Measurements from ENCODE around the gene KLF13.

- TF ChIP-seq YY1 (IDR thresholded peaks at IDR 0.05; ENCODE audit: extremely low read depth, insufficient replicate concordance, low read depth, low read length) (no peak), SIN3A (IDR thresholded peaks at IDR 0.05; ENCODE audit: low read depth) (no peak), CTCF (IDR thresholded peaks at IDR 0.05 in 2 of 3, conservative IDR thresholded peaks at IDR 0.05 in 1 of 3; ENCODE audit: borderline replicate concordance in 1 of 3, insufficient read depth in 1 of 3, low read depth in 2 of 3, low read length in 2 of 3) (no peak), RAD21 (IDR thresholded peaks at IDR 0.05; ENCODE audit: low read depth) (no peak), EZH2phosphoT487 (IDR thresholded peaks at IDR 0.05; ENCODE audit: borderline replicate concordance) (no peak), SP1 (IDR thresholded peaks at IDR 0.05; ENCODE audit: low read depth) (no peak), POLR2A (IDR thresholded peaks at IDR 0.05; ENCODE audit: borderline replicate concordance, extremely low read depth, insufficient read depth, insufficient read length) (no peak), POLR2AphosphoS5 (IDR thresholded peaks at IDR 0.05; ENCODE audit: low read depth, low read length) (no peak), EZH2 (IDR thresholded peaks at IDR 0.05) (no peak), EGR1 (IDR thresholded peaks at IDR 0.05; ENCODE audit: low read depth) (no peak), SRF (IDR thresholded peaks at IDR 0.05; ENCODE audit: low read depth) (no peak)
- TF ChIP-seq, protein P1, sequence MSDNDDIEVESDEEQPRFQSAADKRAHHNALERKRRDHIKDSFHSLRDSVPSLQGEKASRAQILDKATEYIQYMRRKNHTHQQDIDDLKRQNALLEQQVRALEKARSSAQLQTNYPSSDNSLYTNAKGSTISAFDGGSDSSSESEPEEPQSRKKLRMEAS (IDR thresholded peaks at IDR 0.05), result no peak
- TF ChIP-seq, protein P2, sequence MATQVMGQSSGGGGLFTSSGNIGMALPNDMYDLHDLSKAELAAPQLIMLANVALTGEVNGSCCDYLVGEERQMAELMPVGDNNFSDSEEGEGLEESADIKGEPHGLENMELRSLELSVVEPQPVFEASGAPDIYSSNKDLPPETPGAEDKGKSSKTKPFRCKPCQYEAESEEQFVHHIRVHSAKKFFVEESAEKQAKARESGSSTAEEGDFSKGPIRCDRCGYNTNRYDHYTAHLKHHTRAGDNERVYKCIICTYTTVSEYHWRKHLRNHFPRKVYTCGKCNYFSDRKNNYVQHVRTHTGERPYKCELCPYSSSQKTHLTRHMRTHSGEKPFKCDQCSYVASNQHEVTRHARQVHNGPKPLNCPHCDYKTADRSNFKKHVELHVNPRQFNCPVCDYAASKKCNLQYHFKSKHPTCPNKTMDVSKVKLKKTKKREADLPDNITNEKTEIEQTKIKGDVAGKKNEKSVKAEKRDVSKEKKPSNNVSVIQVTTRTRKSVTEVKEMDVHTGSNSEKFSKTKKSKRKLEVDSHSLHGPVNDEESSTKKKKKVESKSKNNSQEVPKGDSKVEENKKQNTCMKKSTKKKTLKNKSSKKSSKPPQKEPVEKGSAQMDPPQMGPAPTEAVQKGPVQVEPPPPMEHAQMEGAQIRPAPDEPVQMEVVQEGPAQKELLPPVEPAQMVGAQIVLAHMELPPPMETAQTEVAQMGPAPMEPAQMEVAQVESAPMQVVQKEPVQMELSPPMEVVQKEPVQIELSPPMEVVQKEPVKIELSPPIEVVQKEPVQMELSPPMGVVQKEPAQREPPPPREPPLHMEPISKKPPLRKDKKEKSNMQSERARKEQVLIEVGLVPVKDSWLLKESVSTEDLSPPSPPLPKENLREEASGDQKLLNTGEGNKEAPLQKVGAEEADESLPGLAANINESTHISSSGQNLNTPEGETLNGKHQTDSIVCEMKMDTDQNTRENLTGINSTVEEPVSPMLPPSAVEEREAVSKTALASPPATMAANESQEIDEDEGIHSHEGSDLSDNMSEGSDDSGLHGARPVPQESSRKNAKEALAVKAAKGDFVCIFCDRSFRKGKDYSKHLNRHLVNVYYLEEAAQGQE (IDR thresholded peaks at IDR 0.05; ENCODE audit: low read depth), result no peak
Measured at GRCh38 chr15:31408724-31409123, 82.1 kb downstream of the KLF13 start.

All from HCT116 (cell line).